RWPE1 (cell line): Measurements from ENCODE around the gene C22orf23.

Experiments
- CTCF ChIA-PET: fragments of 350-600 bp; sonication (Branson Sonifier 250); formaldehyde crosslinking; extraction: SDS; loops from one replicate; lab custom pipeline; 2021; lab: Yijun Ruan, JAX
- POLR2A ChIA-PET: fragments of 400-600 bp; formaldehyde crosslinking; extraction: SDS; loops from one replicate; lab custom pipeline; 2020; ENCODE audit warnings: antibody characterized with exemption; ENCODE audit not compliant: low non-redundant PET; lab: Yijun Ruan, JAX
- DNase-seq: peaks from one replicate; pipeline ENCODE4 v3.0.0; 2012; ENCODE audit warnings: low spot score
- H3K27ac ChIP-seq: fragments of 450-650 bp; 2 replicates; pipeline ENCODE4 v1.5.1; 2017
- CTCF ChIP-seq: fragments of 450-650 bp; conservative IDR thresholded peaks from 2 replicates; pipeline ENCODE4 v1.5.1; 2017; ENCODE audit warnings: low read depth, mild to moderate bottlenecking

The C22orf23 gene

GRCh38 chr22:37932821-37933578, 20.4 kb downstream of the C22orf23 start:
- POLR2A ChIA-PET = interaction anchor here (0.6 kb wide), 1 partner anchor 89 kb away, joined by 3 read pairs; the partner anchor contains the start of gene ANKRD54
- no peak for TF ChIP-seq CTCF
- peak overlapping the region; percentile 82 for H3K27ac ChIP-seq
- CTCF ChIA-PET = interaction anchor here (0.5 to 1.7 kb wide), 2 partner anchors 22 to 27 kb away, joined by 3 to 6 read pairs; partner anchors contain the start of gene MICALL1
- DNase-seq = no peak

GRCh38 chr22:37932401-37932800, 21.0 kb downstream of the C22orf23 start:
- no peak for DNase-seq
- POLR2A ChIA-PET = interaction anchor here (0.6 kb wide), 1 partner anchor 88 kb away, joined by 3 read pairs; the partner anchor contains the start of gene ANKRD54
- TF ChIP-seq CTCF = no peak
- H3K27ac ChIP-seq = peak overlapping the region; percentile 82
- CTCF ChIA-PET = interaction anchor here (1.7 kb wide), 1 partner anchor 26 kb away, joined by 6 read pairs; the partner anchor contains the start of gene MICALL1

- no peak for TF ChIP-seq CTCF
These were observed 21.5 kb downstream of the C22orf23 start for GRCh38 chr22:37931893-37932389.

GRCh38 chr22:37930952-37931440, 22.4 kb downstream of the C22orf23 start:
- DNase-seq = no peak
- ChIA-PET CTCF (interaction anchor here (1.1 kb wide), 1 partner anchor 25 kb away, joined by 3 read pairs; no protein-coding TSS in a partner anchor), POLR2A (no interaction called here)
- H3K27ac ChIP-seq = peak overlapping the region; percentile 82
- TF ChIP-seq CTCF = 0 out of 2 replicates have a peak, but pooled peaks have one; percentile 4

More at GRCh38 chr22:37931893-37932389, 21.5 kb downstream of the C22orf23 start:
- ChIA-PET CTCF (interaction anchor here (1.7 kb wide), 1 partner anchor 26 kb away, joined by 6 read pairs; the partner anchor contains the start of gene MICALL1), POLR2A (no interaction called here)
- H3K27ac ChIP-seq = peak overlapping the region; percentile 82
- DNase-seq = no peak

- ChIA-PET CTCF (interaction anchor here (0.7 to 1.1 kb wide), 2 partner anchors 8 to 25 kb away, joined by 3 to 4 read pairs; no protein-coding TSS in a partner anchor), POLR2A (no interaction called here)
- peak; percentile 30; the same call in 1 of the 2 replicates for TF ChIP-seq CTCF
- peak overlapping the region; percentile 82 for H3K27ac ChIP-seq
- DNase-seq = peak; percentile 13
These were observed 23.0 kb downstream of the C22orf23 start for GRCh38 chr22:37930270-37930951.

- POLR2A ChIA-PET = no interaction called here
- CTCF ChIA-PET = no interaction called here
- H3K27ac ChIP-seq = peak overlapping the region; percentile 82
- no peak for DNase-seq
- no peak for TF ChIP-seq CTCF
These were observed 24.0 kb downstream of the C22orf23 start for GRCh38 chr22:37929390-37929789.
